IPS-18c (cell line): ENCODE data around the gene SP3.

Experiments
- H3K4me3 ChIP-seq: 2 replicates; pipeline ENCODE4 v1.7.0; 2013; ENCODE audit warnings: low read depth, mild to moderate bottlenecking, low read length, moderate library complexity; ENCODE audit not compliant: insufficient read depth
- H3K9me3 ChIP-seq: one replicate; pipeline ENCODE4 v1.6.1; 2013; ENCODE audit warnings: mild to moderate bottlenecking, low read length, moderate library complexity; ENCODE audit not compliant: control insufficient read depth, insufficient read depth

The SP3 gene

DNA sequence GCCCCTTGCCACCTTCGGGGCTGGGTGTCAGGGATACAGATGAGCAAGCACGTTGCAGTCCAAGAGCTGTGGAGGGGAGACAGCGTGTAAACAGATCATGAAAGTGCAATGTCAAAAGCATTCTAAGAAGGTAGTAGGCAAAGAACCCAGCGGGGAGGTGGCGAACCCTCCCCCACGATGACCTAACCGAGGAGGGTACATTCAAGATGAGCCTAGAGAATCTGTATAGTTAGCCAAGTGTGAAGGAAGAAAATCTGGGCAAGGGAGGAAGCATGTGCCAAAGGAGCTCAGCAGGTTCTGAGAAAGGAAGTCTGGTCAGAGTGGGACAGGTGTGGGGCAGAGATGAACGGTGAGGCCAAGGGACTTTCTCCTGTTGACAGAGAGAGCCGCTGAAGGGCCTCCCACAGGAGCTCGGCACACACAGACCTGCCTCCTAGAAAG is 106.9 kb downstream of the SP3 start:
- peaks cover 2% of the 10 kb centered on the region for H3K9me3 ChIP-seq
- no peak overlapping the region for H3K4me3 ChIP-seq
